ENCODE measurements around the gene CADM2. TPM values are rescaled to one million over a fixed set of nuclear protein-coding genes. Genes with fewer than 3 reads are reported as not detected.
"Not testable (repeated sequence)": the region's sequence is repeated elsewhere in the genome, so short reads cannot be mapped to it uniquely, and the experiment has no call there.

Gene CADM2
- under 1 TPM; 0.45 to 0.87 (median 0.83) TPM for polyA plus RNA-seq (ENCODE audit: insufficient read length in 3 of 3)

DNA sequence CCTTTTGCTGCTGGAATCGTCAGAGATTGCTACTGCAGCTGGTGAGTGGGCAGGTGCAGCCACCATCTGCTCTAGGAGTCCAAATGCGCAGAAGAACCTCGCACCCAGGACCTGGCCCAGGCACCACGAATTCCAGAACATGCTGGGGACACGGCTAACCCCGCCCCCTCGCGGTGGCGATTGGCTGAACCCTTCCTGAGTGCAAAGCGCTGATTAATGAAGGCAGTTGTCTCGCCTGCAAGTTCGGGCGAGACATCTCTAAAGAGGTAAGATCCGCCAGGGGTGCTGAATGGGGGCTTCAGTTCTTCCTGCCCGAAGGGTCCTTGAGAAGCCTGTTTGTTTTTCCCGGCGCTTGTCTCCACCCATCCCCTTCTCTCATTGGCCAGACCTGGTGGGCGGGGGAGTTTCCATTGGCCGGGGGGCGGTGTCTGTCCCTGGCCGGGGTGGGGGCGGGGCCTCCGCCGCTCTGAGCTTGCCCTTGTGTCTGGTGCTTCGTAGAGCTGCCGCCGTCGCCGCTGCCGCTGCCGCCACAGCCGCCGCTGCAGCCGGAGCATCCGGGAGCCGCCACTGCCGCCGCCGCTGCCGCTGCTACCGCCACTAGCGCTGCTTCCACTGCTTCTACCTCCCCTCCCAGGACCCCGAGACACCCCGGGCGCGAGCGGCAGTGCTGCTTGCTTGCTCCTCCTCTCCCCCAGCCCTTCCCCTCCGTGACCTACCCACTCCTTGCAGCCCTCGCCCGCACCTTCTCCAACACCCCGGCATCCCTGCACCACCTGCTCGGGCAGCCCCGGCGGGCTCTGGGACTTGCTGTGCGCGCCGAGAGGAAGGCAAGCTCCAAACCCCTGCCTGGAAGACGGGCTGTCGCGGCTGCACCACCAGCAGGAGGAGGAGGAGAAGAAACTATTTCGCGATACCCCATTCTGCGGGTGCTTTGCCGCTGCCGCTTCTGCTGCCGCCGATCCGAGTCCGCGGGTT, at the start of gene CADM2:
Gene CADM2, plus strand, starts transcription at position 495 of the 975 bp plus-strand sequence.
- peak; percentile 33 to 80 (median 67) for DNase-seq (ENCODE audit: low read depth in 3 of 3, low spot score in 2 of 3)

GRCh38 chr3:84918592-84918991, 40.2 kb upstream of the CADM2 start:
- not testable (repeated sequence) for DNase-seq (ENCODE audit: low read depth in 3 of 3, low spot score in 2 of 3)

DNA sequence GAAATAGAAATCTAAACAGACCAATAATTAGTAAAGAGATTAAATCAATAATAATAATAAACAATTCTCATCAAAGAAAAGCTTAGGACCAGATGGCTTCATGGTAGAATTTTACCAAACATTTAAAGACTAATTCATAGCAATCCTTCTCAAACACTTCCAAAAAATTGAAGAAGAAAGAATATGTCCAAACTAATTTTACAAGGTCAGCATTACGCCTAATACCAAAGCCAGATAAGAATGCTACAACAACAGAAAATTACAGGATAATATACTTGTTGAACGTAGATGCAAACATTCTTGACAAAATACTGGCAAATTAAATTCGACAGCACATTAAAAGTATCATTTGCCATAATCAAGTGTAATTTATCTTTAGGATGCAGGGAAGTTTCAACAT, 36.1 kb upstream of the CADM2 start:
- no peak for DNase-seq (ENCODE audit: low read depth in 3 of 3, low spot score in 2 of 3)

DNA sequence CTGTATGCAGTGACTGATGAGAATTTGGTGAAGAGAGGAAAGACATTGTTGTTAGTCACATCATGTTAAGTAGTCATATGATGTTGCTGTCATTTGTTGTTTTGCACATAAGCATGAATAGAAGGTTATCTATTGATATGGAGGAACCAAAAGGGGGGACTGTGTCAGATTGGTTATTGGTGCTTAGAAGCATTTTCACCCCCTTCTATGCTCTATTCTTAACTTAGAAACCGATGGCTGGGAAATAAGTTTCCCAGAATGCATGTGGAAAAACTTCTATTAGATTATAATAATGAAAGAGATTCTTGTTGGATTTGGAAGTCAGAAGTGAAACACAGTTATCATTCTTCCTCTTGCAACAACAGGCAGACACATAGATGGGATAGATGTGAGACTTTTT, 33.2 kb upstream of the CADM2 start:
- no peak for DNase-seq (ENCODE audit: low read depth in 3 of 3, low spot score in 2 of 3)

DNA sequence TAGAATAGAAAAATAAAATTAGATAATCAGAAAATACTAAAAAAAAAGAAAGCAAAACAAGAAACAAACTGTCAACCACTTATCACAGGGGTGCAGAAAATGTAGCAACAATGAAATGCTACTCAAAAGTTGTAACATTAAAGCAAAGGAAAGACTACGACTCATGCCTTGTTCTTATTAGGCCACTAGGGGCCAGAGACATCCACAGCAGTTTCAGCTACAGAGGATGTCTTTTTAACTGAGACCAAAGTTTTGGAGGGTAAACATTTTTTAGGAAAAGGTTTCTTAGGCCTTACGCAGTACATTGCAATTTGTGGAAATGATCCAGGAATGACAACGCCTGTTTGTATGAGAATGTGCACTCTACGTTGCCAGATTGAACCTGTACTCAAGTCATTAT, 15.4 kb upstream of the CADM2 start:
- DNase-seq (ENCODE audit: low read depth in 3 of 3, low spot score in 2 of 3) = no peak

DNA sequence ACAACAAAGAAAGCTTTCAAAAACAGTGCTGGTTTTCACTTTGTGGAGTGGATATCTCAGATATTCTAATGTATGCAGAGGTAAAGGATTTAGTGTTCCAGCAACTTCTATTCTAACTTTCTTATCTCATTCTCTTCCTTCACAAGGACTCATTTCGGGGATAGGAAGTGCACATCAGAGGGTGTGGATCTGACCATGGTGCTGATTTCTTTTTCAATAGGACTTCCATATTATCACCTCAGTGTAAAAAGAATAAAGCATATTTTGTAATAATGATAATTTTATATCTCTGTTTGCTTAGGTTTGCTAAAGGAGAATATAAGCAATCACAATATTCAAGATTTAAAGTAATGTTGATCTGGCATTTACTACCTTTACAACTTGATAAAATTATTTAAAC, 12.5 kb upstream of the CADM2 start:
- no peak for DNase-seq (ENCODE audit: low read depth in 3 of 3, low spot score in 2 of 3)

DNA sequence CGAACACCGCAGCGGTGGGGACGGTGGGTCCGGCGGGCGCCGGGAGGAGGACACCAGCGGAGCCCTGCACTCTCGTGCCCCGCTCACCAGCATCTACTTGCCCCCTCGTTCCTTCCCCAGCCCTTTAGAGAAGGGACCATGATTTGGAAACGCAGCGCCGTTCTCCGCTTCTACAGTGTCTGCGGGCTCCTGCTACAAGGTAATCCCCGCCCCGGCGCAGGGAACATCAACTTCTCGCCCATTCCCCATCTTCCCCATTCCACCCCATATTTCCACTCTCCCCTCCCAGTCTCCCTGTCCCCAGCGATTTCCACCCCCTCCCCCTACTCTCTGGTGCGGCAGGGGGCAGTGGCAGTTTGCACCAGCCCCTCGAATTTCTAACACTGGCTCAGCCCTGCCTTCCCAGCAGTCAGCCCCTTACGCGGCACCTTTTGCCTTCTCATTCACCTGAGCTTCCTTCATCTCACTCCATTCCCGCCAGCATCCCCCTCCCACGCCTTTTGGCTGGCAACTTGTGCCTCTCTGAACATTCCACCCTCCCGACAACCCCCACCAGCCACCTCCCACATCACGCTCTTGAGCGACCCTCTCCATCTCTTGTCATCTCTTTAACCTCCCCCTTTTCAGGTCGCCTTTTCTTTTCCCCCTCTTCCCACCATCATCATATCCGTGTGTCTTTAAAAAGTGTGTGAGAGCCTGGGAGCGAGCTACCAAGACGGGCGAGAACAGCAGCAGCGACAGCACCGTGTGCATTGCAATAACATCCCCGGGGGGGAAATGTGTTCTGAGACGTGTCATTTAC, 882 bp downstream of the CADM2 start:
- DNase-seq (ENCODE audit: low read depth in 3 of 3, low spot score in 2 of 3) = no peak

GRCh38 chr3:84960581-84960980, 1.8 kb downstream of the CADM2 start:
- no peak for DNase-seq (ENCODE audit: low read depth in 3 of 3, low spot score in 2 of 3)

GRCh38 chr3:84961011-84961410, 2.2 kb downstream of the CADM2 start:
- no peak for DNase-seq (ENCODE audit: low read depth in 3 of 3, low spot score in 2 of 3)

DNA sequence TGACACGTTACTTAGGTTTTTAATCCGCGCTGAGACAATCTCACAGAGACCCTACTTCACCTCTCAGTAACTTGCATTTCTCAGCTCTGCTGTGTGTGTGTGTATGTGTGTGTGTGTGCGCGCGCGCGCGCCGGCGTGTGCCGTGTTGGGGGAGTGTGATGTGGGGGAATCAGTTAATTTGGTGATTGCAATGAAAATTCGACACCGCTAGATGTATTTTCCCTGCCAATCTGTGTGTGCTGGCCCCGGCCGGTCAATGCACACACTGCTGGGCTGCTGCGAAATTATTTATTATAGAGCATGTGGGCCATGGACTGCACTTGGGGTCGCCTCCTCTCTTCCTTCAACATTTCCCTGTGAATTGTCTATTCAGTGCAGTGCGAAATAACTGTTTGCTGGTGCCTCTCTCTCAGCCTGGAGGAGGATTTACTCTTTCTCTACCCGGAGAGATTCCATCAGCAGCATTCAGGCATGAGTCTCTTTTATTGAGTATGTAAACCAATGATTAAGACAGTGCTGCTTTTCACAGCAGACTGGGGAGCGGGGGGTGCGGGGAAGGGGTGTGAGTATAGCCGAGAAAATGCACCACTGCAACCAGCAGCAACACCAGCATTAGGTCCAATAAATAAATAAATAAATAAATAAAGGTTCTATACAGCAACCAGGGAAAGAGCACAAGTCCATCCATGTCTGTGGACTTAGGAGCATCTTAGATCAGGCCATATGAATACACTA, 2.9 kb downstream of the CADM2 start:
- no peak for DNase-seq (ENCODE audit: low read depth in 3 of 3, low spot score in 2 of 3)

- DNase-seq (ENCODE audit: low read depth in 3 of 3, low spot score in 2 of 3) = no peak
Measured at GRCh38 chr3:84962415-84962814, 3.6 kb downstream of the CADM2 start.

DNA sequence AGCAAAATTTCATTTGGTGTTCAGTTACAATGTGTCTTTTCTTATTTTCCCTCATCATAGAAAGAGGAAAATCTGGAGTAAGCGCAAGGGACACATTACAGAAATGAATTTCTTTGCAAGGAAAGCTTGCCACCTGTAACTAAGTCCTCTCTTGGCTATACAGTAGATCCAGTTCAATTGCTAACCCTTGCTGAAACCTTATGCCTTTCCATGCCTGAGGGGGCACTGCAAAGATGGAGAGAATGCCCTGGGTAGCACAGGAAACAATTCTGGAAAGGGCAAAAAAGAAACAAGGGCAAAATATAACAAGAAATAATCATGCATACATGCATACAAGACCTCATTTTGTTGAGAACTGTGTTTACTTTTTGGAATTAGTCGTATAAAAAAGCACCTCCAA, 4.3 kb downstream of the CADM2 start:
- no peak for DNase-seq (ENCODE audit: low read depth in 3 of 3, low spot score in 2 of 3)

- no peak for DNase-seq (ENCODE audit: low read depth in 3 of 3, low spot score in 2 of 3)
Measured at GRCh38 chr3:84965141-84965540, 6.4 kb downstream of the CADM2 start.

DNA sequence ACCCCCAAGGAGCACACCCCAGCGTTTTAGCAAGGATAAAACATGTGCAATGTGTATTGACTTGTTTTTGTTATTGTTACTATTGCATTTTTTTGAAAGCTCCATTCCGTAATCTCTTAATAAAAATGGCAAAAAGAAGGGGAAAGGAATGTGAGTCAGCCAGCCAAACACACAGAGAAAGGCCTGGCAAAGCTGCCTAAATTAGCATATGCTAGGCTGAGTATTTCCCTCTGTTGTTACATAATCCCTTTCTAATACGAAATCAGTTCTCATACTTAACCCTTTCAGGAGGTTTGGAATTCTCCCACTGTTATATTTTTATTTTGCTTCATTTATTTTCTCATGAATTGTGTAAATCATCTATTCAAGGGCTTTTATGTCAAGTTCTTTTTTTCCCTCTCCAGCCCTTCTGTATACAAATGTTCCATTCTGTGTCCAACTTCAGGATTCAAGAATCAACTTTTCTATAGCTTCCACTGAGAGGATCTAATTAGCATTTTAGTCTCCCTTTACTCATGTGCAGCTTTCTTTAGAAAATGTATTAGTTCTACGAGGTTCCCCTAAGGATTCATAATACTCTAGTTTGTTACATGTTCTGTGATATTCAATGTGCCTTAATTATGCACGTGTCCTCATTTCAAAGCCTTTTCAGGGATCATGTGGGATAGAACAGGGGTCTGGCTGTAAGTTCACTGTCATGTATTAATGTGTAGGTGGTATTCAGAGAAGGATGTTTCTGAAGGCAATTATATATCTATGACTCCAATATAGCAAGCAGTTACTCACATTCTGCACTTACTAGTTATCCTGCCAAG, 9.2 kb downstream of the CADM2 start:
- no peak for DNase-seq (ENCODE audit: low read depth in 3 of 3, low spot score in 2 of 3)

DNA sequence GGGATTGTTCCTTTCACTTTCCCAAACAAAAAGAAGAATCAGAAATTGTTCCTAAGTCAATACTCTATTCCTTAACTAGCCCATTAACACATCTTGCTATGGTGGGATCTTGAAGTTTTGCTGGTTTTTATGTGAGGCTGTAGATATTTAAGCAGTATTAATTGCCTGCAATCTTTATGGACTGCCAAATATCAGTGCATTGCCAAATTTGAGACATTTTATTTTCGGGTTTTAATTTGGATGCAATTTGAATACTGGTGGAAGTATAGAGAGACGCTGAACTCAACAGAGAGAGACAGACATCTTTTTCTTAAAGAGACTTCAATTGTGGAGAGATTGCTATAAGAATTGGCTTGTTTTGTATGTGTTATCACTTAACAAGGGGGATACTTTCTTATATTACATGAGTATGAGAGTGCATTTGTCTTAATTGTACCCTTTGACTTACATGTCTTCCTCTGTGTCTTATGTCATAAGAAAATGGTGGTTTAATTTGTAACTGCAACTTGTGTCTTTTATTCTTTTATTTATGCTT, 10.0 kb downstream of the CADM2 start:
- no peak for DNase-seq (ENCODE audit: low read depth in 3 of 3, low spot score in 2 of 3)

GRCh38 chr3:84974347-84974746, 15.6 kb downstream of the CADM2 start:
- DNase-seq (ENCODE audit: low read depth in 3 of 3, low spot score in 2 of 3) = no peak

- no peak for DNase-seq (ENCODE audit: low read depth in 3 of 3, low spot score in 2 of 3)
Measured at GRCh38 chr3:84977021-84977420, 18.2 kb downstream of the CADM2 start.

DNA sequence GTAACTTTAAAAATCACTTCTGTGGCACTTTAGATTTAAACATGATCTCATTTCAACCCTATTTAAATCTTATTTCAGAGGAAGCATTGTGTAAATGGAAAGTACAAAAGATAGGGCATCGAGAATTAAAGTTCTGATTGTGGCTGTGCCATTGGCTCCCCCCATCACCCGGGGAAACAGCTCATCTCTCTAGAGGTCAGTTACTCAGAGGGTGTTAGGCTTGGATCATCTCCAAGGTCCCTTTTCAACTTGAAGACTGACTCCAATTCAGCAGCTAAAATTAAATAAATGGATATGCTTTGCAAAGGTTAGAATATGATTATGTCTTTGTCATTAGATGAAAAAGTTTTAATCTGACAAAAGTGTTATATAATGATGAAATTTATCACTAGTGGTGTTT, 20.1 kb downstream of the CADM2 start:
- no peak for DNase-seq (ENCODE audit: low read depth in 3 of 3, low spot score in 2 of 3)

DNA sequence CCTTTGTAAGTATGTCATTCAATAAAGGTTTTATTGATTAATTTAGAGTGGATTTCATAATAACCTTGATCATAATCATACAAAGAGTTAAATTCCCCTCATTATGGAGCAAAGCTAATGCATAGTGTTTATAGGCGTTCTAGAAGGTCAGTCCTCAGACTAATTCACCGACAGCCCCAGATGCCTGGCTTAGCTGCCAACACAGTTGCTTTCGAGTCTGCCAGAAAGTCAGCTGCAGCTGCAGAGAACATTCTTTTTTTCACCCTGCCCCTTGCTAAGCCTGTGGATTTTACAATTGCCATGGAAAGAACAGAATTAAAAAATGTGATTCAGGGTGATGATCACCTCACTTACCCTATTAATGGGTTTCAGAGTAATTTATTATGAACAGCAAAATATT, 21.2 kb downstream of the CADM2 start:
- DNase-seq (ENCODE audit: low read depth in 3 of 3, low spot score in 2 of 3) = no peak

DNA sequence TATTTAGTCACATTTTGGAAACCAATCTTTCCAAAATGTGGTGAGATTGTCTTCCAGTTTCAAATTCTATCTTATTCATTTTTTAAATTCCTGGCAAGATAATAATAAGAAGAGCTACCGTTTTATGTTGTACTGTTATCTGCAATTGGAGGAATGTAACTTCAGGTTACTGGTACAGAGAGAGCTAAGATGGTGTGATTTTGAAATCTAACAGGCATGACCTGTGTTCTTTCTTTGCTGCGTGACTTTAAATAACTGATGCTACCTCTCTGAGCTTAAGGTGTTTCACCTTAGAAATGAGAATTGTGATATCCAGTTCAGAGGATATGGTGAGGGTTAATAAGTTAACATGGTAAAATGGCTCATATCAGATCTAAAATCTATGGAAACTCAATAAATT, 21.7 kb downstream of the CADM2 start:
- no peak for DNase-seq (ENCODE audit: low read depth in 3 of 3, low spot score in 2 of 3)
